GM21825 (cell line): ENCODE results near the gene DUSP7.
A peak's percentile ranks its signal among the peaks of the same experiment; 100 is the strongest.

ENCODE experiments used
- ATAC-seq: cut with Tn5 transposase; IDR thresholded peaks from one replicate; pipeline ENCODE4 v1.9.1; 2021; ENCODE audit warnings: mild to moderate bottlenecking, moderate library complexity; ENCODE audit not compliant: unreplicated experiment

DUSP7 gene

GRCh38 chr3:52013802-52014598 lies 42.4 kb downstream of the DUSP7 start:
- no peak for ATAC-seq

- ATAC-seq = no peak
Measured at GRCh38 chr3:52012699-52013098, 43.7 kb downstream of the DUSP7 start.

GRCh38 chr3:52010431-52010830 lies 45.9 kb downstream of the DUSP7 start:
- ATAC-seq = no peak

GRCh38 chr3:52007291-52007690 lies 49.1 kb downstream of the DUSP7 start:
- no peak for ATAC-seq

- ATAC-seq = no peak
Measured at GRCh38 chr3:52006820-52007133, 49.6 kb downstream of the DUSP7 start.

- no peak for ATAC-seq
Measured at GRCh38 chr3:52006017-52006819, 50.2 kb downstream of the DUSP7 start.

- no peak for ATAC-seq
Measured at GRCh38 chr3:52005571-52005986, 50.8 kb downstream of the DUSP7 start.

- no peak for ATAC-seq
Measured at GRCh38 chr3:52004906-52005395, 51.4 kb downstream of the DUSP7 start.

- no peak for ATAC-seq
Measured at GRCh38 chr3:52004163-52004787, 52.1 kb downstream of the DUSP7 start.

- no peak for ATAC-seq
Measured at GRCh38 chr3:52002748-52003147, 53.6 kb downstream of the DUSP7 start.

GRCh38 chr3:52001443-52001974 lies 54.9 kb downstream of the DUSP7 start:
- peak; percentile 75 for ATAC-seq

- no peak for ATAC-seq
Measured at GRCh38 chr3:51999846-52000245, 56.5 kb downstream of the DUSP7 start.
